Stimulated activated CD8-positive, alpha-beta memory T cell treated with anti-CD3 and anti-CD28 coated beads, Interleukin-7, amount 100 ng/mL, for 48 hours (primary cell): ENCODE results near the gene NKG7.

ENCODE experiments used
- DNase-seq, 2 donors: peaks; one replicate each; pipeline ENCODE4 v3.0.0-alpha.2; 2020; ENCODE audit warnings: low read depth in 1 of 2; ENCODE audit errors: extremely low read depth in 1 of 2

Gene NKG7

GRCh38 chr19:51391073-51391611 lies 18.7 kb upstream of the NKG7 start:
- no peak for DNase-seq

GRCh38 chr19:51389143-51389542 lies 16.7 kb upstream of the NKG7 start:
- DNase-seq = no peak

- DNase-seq = no peak
Observed at GRCh38 chr19:51387924-51388389, 15.5 kb upstream of the NKG7 start, which contains the start of gene LIM2. Gene LIM2 (minus strand): TSS chr19:51387974. CDS start chr19:51387443, 531 bp downstream.

- DNase-seq = no peak
Observed at GRCh38 chr19:51386882-51387520, 14.5 kb upstream of the NKG7 start.

GRCh38 chr19:51382004-51382403 lies 9.6 kb upstream of the NKG7 start:
- DNase-seq = no peak

- no peak for DNase-seq
Observed at GRCh38 chr19:51380379-51380778, 7.9 kb upstream of the NKG7 start.

GRCh38 chr19:51377422-51377821 lies 5.0 kb upstream of the NKG7 start:
- DNase-seq = no peak

GRCh38 chr19:51375504-51376221 lies 3.2 kb upstream of the NKG7 start:
- no peak for DNase-seq

- no peak for DNase-seq
Observed at GRCh38 chr19:51372021-51372648, 319 bp downstream of the NKG7 start.

- DNase-seq = no peak
Observed at GRCh38 chr19:51371186-51371690, 1.2 kb downstream of the NKG7 start.

- no peak for DNase-seq
Observed at GRCh38 chr19:51370230-51370629, 2.2 kb downstream of the NKG7 start.

GRCh38 chr19:51368366-51369282 lies 3.8 kb downstream of the NKG7 start, which contains the start of gene CLDND2:
Gene CLDND2 (minus strand): TSS chr19:51369003. CDS start chr19:51368577, 426 bp downstream.
- no peak for DNase-seq

- DNase-seq = peak; percentile 98 to 99
Observed at GRCh38 chr19:51367565-51368365, 4.7 kb downstream of the NKG7 start.

GRCh38 chr19:51367255-51367564 lies 5.2 kb downstream of the NKG7 start:
- DNase-seq = no peak

GRCh38 chr19:51366389-51367254 lies 5.8 kb downstream of the NKG7 start:
- DNase-seq = peak; percentile 89 to 97

GRCh38 chr19:51365965-51366388 lies 6.5 kb downstream of the NKG7 start, which contains the start of gene ETFB:
Gene ETFB (minus strand): TSS chr19:51366388. CDS start chr19:51366326, 62 bp downstream.
- no peak for DNase-seq

- DNase-seq = no peak
Observed at GRCh38 chr19:51365211-51365964, 7.1 kb downstream of the NKG7 start.
